NB4 (cell line): ENCODE measurements around the gene SEPTIN14.

Experiments used
- POLR2A ChIP-seq: IDR thresholded peaks from 2 replicates; pipeline ENCODE4 v1.6.1; 2011; ENCODE audit warnings: mild to moderate bottlenecking; ENCODE audit not compliant: insufficient read length; ENCODE audit errors: extremely low read depth
- TF ChIP-seq, protein P1 (sequence below): IDR thresholded peaks from one replicate; pipeline ENCODE4 v1.5.1; 2012; ENCODE audit warnings: low read depth, low read length

DNA sequence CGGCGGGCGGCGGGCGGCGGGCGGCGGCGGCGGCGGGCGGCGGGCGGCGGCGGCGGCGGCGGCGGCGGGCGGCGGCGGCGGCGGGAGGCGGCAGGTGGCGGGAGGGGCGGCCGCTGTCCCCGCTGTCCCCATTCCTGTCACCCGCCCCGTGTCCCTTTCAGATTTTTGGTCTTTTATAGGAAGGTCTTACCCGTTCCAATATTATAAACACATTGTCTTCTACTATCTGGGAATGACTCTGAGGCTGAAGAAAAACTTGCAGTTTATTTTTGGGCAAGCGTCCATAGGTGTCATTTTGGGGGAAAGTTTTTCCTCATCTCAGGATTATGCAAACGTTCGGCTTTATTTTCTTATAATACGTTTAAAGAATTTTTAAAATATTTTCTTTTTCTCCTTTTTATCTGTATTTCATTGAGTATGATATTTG, 25.3 kb upstream of the SEPTIN14 start:
- TF ChIP-seq, protein P1, sequence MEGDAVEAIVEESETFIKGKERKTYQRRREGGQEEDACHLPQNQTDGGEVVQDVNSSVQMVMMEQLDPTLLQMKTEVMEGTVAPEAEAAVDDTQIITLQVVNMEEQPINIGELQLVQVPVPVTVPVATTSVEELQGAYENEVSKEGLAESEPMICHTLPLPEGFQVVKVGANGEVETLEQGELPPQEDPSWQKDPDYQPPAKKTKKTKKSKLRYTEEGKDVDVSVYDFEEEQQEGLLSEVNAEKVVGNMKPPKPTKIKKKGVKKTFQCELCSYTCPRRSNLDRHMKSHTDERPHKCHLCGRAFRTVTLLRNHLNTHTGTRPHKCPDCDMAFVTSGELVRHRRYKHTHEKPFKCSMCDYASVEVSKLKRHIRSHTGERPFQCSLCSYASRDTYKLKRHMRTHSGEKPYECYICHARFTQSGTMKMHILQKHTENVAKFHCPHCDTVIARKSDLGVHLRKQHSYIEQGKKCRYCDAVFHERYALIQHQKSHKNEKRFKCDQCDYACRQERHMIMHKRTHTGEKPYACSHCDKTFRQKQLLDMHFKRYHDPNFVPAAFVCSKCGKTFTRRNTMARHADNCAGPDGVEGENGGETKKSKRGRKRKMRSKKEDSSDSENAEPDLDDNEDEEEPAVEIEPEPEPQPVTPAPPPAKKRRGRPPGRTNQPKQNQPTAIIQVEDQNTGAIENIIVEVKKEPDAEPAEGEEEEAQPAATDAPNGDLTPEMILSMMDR = no peak
- no peak for TF ChIP-seq POLR2A
